Measurements from ENCODE around the gene IGHMBP2.

- TF ChIP-seq, protein P1, sequence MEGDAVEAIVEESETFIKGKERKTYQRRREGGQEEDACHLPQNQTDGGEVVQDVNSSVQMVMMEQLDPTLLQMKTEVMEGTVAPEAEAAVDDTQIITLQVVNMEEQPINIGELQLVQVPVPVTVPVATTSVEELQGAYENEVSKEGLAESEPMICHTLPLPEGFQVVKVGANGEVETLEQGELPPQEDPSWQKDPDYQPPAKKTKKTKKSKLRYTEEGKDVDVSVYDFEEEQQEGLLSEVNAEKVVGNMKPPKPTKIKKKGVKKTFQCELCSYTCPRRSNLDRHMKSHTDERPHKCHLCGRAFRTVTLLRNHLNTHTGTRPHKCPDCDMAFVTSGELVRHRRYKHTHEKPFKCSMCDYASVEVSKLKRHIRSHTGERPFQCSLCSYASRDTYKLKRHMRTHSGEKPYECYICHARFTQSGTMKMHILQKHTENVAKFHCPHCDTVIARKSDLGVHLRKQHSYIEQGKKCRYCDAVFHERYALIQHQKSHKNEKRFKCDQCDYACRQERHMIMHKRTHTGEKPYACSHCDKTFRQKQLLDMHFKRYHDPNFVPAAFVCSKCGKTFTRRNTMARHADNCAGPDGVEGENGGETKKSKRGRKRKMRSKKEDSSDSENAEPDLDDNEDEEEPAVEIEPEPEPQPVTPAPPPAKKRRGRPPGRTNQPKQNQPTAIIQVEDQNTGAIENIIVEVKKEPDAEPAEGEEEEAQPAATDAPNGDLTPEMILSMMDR (IDR thresholded peaks at IDR 0.05; ENCODE audit: insufficient read depth, low read length, poor library complexity, severe bottlenecking) = no peak
- no peak for TF ChIP-seq EZH2phosphoT487 (conservative IDR thresholded peaks at IDR 0.05; ENCODE audit: low read length)
Measured at GRCh38 chr11:68988491-68988890, 84.8 kb downstream of the IGHMBP2 start.

Data from SU-DHL-6 (cell line).